ENCODE measurements around the gene SLC25A10.

- TF ChIP-seq CTCF (IDR thresholded peaks at IDR 0.05) (no peak), EP300 (IDR thresholded peaks at IDR 0.05) (no peak), POLR2A (IDR thresholded peaks at IDR 0.05) (no peak)
Observed at GRCh38 chr17:81682565-81683207, 29.4 kb upstream of the SLC25A10 start.
